TTC549 (cell line): Measurements from ENCODE around the gene KRT74.

Experiments
- FAIRE-seq: peaks from 2 replicates; lab custom pipeline; 2012; peaks lifted over from hg19 to GRCh38; lab: Jason Lieb, UNC

KRT74 gene

DNA sequence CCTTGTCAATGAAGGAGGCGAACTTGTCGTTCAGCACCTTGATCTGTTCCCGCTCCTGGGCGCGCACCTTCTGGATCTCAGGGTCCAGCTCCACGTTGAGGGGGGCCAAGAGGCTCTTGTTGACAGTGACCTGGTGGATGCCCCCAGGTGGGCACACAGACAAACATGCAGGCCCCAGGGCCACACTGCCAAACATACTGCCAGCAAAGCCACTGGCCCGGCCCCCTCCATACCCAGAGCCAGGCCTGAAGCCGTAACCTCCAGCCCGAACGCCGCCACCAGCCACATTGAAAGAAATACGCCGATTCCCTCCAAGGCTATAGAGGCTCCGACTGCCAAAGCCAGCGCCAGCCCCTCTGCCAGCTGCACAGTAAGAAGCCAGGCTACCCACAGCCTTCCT is 337 bp downstream of the KRT74 start:
- no peak for FAIRE-seq

DNA sequence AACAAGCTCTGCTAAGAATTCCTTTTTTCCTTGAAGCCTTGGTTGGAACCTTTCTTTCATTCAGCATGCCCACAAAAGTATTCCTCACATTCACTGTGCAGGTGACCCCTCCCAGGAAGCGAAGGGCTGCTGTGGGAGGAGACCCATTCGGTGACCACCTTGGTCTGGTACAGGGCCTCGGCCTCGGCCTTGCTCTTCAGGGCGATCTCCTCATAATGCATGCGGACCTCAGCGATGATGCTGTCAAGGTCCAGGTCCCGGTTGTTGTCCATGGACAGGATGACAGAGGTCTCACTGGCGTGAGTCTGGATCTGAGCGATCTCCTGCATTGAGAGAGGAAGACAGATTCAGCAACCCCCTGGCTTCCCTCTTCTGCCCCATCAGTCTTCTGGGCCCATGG is 3.1 kb downstream of the KRT74 start:
- FAIRE-seq: no peak

DNA sequence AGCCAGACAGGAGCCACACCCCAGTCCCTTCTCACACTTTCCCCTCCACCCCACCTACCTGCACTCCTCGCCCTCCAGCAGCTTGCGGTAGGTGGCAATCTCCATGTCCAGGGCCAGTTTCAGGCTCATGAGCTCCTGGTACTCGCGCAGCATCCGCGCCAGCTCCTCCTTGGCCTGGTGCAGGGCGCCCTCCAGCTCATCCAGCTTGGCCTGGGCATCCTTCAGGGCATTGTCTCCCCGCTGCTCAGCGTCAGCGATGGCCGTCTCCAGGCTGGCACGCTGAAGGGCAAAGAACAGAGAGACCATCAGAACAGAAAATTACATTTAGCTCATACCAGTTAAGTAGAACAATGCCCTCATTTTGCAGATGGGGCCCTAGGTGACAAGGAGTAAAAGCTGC is 5.5 kb downstream of the KRT74 start:
- no peak for FAIRE-seq

DNA sequence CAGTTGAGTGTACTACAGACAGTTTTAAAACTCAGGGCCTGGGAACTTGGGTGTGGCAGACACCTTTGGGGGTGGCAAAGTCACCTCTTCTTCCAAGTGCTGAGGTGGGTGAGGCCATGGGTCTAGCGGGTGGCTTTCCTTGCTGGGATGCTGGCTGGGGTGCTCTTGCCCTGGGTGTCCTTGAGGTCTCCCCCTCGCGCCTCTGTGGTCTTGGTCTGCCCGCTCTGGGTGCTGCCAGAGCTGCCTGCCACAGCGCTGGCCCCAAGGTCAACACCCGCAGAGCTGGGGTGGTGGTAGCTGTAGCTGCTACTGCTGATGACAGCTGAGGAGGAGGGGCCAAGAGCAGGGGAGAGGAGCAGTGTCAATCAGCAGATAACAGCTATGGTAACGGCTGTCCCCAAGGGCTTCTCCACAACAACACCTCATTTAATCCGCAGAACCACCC is 6.8 kb downstream of the KRT74 start:
- no peak for FAIRE-seq

DNA sequence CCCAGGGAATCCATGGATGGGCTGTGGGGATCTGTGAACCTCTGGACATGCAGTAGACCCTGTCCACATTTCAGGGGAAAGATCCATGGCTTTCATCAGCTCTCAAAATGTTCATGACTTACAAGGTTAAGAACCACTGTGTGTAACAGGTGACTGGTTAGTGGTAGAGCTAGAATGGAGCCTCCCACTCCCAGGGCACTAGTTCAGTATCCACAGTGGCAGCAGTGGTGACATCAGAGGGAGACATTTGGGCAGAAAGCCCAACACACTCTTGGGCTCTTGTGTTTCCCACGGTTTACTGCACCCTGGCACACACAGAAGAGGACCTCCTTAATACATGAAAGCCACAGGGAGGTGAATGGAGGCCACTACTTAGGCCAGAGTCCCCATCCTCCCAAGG is 9.1 kb downstream of the KRT74 start:
- FAIRE-seq: no peak

DNA sequence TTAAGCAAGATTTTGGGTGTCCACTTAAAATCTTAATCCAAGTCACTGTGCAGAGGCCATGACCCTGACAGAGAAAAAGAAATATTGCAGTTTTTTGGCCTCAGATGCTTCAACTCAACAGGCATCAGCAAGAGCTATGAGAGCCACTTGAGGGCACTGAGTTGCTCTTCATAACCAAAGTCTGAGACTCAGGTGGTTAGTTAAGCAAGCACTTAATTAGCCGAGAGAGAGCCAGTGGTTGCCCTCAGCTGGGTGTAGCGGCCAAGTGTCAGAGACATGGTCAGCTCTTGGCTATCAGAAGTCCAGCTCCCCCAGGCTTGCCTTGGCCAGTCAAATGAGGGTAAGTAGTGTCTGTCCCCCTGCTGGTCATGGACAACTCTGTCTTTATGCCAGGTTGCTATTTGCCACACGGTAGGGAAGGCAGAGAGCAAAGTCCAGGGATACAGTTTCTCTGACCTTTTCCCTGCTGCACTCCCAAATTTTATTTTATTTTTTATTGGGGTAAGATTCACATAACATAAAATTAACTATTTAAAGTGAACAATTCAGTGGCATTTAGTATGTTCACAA is 11.7 kb downstream of the KRT74 start:
- FAIRE-seq: no peak

DNA sequence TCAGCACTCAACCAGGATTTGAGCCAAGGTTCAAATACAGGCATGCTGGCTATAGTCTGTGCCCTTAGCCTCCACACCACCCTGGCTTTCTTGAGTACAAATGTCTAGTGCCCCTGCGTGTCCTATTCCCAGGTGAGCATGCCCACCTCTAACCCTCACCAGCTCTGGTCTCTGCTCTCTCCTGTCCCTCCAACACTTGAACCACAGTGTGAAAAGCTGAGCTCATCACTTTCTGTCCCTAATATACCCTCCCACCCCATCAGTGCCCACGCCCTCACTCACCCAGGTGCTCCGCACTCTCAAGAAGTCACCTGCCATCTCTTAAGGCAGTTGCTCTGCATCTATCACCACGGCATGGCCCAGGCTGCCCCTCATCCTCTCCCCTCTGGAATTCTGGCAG is 13.7 kb downstream of the KRT74 start:
- no peak for FAIRE-seq

DNA sequence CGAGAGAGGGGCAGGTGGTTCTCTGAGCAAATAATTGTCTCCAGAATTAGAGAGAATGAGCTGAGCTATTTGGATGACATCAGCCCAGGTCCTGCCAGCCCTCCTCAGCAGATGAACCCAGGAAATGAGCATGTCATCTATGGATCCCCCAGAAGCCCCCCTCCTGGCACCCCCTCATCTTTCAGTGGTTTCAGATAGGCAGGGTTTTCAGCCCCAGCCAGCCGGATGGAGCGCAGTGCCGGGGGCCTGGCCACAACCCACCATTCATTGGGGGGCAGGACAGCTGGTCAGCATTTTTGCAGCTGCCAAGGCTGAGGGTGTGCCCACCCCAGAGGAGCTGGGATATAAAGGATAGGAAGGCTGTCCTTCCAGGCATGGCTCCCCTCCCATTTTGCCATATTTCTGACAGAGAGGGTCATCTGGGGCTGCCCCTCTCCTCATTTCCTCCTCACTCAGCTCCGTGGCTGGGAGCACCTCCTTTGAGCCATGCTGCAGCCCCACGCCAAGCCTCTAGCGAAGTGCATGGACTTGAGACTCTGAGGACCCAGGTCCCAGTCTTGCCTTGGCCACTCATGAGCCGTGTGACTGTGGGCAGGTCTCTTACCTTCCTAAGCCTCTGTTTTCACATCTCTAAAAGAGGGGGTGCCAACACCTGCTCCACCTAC is 14.7 kb downstream of the KRT74 start:
- FAIRE-seq: no peak

DNA sequence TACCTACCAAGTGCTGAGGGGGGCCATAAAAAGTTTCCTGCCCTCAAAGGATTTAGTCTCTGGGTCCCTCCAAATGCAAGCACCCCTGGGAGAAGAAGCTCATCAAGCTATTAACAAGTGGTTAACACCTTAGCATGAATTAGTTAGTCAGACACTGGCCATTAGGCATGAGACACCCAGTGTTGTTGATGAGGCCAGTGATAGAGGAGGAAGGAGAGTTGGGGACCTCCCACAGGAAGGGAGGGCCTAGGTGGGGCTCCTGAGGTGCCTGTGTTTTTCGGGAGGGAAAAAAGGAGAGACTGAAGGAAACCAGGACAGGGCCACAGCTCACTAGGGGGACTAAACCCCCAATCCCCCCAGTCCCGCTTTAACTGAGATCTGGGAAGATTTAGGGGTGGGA is 16.2 kb downstream of the KRT74 start:
- FAIRE-seq: no peak

DNA sequence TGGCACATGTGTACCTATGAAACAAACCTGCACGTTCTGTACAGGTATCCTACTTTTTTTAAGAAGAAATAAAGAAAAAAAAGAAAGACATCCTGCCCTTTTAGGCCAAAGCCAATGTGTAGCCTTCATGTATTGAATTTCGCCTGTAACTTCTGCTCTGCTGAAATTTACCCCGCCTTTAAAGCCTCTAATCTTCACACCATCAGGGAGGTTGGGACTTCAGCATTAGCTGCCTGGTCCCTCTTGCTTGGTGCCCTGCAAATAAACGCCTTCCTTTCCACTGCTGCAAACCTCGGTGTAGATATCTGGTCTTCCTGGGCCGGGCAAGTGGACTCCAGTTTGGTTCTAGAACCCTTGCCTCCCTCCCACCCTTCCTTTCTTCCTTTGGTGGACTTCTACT is 18.1 kb downstream of the KRT74 start:
- no peak for FAIRE-seq

DNA sequence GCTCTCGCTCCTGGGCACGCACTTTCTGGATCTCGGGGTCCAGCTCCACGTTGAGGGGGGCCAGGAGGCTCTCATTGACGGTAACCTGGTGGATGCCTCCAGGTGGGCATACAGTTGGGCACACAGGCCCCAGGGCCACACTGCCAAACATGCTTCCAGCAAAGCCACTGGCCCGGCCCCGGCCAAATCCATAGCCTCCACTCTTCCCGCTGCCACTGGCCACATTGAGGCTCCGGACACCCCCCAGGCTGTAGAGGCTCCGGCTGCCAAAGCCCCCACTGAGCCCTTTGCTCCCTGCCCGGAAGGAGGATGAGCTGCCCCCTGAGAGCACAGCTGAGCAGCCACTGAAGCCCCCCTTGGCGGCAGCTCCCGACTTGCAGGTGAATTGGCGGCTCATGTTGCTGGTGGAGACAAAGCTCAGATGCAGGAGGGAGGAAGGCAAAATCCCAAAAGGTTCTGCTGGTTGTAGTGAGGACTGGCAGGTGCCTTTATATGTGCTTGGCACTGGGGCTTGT is 20.9 kb downstream of the KRT74 start, which contains the start of gene KRT71:
Gene KRT71 (minus strand): TSS at position 465 of the 515 bp plus-strand sequence. CDS start 68 bp downstream, at position 397.
- no peak for FAIRE-seq

DNA sequence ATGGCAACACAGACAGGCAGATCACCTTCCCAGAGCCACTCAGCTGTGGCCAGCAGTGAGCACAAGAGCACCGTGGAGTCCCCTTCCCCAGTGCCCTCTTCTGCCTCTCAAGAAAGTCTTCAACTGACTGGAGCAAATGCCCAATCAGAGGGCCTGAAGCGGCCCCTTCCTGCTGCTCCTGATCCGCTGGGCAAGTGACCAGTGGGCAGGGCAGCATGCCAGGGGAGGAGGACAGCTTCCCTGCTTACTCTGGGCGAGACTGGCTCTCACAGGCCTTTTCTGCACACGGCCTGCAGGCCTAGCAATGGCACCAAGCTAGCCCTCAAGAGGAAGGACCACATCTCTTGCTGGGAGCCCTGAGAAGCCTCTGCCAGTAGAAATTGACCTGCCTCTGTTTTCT is 21.6 kb downstream of the KRT74 start:
- no peak for FAIRE-seq

DNA sequence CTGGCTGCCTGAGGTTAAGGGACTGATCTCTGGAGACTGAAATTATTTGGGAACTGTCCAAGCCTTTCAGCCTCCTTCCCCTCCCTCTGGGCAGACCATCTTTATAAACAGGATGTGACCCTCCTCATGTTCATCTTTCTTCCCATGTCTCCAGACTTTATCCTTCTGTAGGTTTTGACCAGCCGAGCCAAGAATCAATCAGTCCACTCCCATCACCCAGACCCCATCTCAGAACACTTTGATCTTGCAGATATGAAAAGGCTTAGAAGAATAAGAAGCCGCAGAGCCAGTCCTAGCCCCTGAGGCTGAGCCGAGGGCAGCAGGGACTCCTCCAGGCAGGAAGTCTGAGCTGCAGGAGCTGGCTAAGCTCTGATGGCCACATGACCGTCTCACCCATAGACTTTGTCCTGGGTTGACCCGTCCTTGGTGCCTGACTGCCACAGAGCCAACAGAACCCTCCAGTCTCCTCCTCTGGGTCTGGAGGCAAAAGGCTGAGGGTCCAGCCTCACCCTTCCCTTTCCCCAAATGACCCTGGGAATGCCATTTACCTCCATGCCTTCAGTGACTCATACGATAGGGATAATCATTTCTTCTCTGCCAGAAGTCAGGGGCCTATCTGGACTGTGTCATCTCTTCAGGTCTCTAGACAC is 22.3 kb downstream of the KRT74 start:
- FAIRE-seq: no peak

DNA sequence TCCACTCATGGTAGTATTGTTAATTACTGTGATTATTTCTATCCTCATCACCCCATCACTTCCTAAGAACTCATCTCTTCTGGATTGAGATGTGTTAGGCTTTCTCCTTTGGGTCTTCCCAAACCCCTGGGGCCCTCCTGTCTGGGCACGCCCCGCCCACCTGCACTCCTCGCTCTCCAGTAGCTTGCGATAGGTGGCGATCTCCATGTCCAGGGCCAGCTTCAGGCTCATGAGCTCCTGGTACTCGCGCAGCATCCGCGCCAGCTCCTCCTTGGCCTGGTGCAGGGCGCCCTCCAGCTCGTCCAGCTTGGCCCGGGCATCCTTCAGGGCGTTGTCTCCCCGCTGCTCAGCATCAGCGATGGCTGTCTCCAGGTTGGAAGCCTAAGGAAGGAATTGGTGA is 27.5 kb downstream of the KRT74 start:
- no peak for FAIRE-seq

DNA sequence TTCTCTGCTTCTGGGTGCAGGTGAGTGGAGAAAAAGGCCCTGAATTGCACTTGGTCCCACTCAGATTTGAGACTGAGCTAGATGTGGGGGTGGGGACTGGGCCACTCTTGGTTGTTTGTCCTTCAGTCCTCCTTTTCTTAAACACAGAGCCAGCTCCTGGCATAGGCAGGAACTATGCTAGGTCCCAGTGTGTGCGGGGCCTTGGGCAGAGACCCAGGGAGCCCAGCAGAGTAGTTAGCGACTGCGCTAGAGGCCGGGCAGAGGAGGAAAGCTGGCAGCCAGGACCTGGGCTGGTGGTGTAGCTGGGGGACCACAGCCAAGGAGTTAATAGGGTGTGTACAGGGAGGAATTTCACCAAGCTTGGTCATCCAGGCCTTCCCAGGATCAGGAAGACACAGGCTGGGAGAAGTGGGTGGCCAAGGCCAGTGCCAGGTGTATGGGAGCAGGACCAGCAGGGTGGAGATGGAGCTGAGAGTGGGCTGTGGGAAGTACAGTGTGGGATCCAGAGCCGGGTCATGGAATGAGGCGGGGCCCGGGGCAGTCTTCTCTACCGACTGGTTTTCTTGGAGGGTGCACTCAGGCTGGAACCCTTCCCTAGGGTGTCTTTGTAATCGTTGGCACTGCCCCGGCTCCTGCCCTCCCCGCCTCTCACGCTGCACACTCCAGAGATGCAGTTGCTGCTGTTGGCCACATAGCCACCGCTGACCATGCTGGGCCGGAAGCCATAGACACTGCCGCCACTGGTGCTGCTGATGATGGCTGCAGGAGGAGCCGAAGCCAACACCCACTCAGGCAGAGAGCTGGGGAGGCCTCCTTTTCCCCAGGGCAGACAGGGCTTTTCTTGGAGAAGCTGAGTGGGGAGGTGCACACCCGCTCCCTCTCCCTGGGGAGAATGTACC is 29.4 kb downstream of the KRT74 start:
- no peak for FAIRE-seq

DNA sequence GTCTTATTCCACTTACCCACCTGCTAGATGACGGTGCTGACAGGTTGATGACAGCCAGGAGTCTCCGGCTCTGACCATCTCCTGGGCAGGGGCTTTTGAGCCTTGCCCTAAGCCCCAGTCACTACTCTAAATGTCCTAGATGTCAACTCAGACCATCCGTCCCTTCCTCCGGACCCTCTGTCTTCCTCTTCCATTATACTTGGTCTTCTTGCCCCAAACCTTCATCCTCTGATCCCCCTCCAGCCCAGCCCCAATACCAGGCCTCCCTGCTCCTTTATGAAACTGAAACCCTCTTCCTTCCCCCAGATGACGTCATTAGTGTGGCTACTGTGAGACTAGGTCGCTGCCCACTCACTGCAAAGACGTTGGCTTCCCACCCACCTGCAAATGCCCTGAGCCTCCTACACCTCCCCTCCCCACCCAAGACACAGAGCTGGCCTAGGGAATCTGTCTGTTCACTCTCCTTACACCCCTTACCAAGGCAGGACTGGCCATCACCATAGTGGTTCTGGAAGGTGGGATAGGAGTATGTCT is 30.8 kb downstream of the KRT74 start:
- FAIRE-seq: no peak

DNA sequence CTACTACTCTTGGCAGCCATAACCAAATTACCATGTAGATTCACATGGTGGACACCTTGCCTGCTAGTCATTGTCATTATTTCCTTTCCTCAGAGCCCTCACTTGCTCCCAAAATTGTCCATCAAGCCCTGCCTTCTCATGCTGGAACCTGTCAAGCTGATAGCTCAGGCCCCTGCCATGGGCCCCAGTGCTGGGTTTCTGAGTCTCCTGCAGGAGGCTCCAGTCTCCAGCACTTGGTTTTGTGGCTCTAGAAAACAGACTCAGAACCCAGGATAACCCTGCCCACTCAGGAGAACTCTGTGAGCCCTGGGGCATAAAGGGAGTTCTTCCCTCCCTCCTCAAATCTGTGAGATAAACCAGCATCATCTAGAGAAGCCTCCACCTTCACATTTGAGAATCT is 31.5 kb downstream of the KRT74 start:
- no peak for FAIRE-seq

DNA sequence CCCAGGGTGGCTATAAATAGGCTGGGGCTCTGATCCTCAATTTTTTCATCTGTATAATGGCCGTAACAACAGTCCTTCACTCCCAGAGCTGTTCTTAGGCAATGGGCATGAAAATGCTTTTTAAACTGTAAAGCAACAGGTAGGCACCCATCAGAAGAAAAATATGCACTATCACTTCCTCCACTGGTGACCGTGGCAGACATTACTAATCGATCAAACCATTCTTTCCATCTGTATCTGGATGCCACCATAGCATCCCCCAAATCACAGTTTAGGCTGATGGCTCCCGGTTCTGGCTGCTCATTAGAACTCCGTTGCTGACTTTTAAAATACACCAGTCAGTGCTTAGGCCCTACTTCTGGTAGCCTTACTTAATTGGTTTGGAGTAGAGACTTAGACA is 31.9 kb downstream of the KRT74 start:
- no peak for FAIRE-seq

DNA sequence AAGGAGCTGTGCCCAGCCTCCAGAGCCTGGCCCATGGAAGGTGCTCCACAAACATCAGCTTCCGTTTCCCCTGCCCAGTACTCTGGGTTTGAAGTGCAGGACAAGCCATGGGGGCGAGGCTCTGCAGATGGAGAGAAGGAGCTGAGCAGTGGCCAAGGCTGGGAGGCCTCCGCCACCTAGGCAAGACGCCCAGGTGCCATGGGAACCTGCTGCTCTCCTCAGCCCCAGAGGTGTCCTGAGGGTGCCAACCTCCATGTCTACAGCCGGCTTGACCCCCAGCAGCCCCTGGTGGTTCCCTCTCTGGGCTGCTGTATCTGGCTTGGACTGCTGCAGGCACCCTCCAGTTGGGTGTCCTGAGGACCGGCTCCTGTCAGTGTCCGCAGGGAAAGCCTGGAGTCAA is 33.1 kb downstream of the KRT74 start:
- no peak for FAIRE-seq

DNA sequence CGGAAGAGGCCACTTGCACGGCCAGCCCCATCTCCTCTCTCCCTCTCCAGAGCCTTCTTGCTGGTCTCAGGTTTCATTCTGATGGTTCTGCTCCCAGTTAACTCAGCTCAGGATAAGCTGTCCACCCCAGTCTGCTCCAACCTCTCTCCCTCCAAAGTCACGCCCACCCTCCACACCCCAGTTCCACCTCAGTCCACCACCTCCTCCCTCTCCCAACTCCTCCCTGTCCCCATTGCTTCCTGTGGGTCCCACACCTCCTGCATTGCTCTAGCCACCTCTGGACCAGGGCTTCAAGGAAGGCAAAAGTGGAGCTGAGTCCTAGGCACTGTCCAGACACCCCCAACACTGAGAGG is 33.8 kb downstream of the KRT74 start:
- FAIRE-seq: no peak

DNA sequence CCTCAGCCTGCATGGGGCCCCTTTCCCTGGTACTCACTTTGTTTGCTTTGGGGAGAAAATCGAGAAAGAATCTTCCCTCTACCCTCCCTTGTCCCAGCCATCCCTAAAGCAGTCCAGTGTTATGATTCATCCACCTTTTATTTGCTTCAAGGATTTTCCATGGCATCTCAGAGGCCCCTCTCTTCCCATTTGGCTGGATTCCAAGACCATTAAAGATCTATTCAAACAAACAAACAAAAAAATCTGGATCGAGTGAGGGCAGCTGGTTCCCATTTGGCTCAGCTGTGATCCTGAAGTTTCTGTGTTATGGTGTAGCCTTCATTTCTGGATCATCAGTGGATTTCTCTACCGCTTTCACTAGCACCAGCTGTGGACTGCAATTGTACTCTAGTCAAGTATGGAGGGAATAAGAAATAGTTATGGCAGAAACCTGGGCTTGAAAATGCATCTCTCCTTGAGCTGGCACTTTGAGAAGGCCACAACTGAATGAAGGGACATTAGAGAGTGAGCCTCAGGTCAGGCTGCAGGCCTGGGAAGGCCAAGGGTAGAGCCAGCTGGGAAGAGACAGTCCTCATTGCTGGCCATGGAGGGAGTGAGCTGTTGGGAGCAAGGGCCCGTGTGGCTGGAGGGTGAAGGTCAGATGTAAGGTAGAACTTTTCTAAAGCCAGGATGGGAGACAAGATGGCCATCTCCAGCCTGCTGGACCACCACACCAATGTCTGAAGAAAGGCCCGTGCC is 34.4 kb downstream of the KRT74 start:
- FAIRE-seq: no peak

DNA sequence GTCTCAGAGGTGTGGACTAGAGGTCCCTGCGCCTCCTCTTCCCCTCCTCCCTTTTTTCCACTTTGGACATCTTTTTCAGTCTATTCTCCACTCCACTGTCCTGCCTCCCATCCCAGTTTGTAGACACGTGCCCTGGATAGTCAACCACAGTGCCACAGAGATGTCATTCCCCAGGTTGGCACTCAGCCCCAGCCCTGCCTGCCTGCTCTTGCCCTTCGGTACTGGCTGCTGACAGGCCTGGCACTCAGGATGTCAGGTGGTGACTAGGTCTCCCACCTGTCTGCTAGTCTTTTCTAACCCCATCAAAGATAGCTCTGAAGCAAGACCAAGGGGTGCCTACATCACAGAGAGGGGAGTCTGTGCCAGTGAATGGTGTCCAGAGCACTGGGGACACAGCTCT is 36.5 kb downstream of the KRT74 start:
- no peak for FAIRE-seq
